GM18861 (cell line): ENCODE measurements around the gene PKMYT1.

Experiments
- ATAC-seq: cut with Tn5 transposase; IDR thresholded peaks from one replicate; pipeline ENCODE4 v1.9.1; 2021; ENCODE audit not compliant: unreplicated experiment

Gene PKMYT1

DNA sequence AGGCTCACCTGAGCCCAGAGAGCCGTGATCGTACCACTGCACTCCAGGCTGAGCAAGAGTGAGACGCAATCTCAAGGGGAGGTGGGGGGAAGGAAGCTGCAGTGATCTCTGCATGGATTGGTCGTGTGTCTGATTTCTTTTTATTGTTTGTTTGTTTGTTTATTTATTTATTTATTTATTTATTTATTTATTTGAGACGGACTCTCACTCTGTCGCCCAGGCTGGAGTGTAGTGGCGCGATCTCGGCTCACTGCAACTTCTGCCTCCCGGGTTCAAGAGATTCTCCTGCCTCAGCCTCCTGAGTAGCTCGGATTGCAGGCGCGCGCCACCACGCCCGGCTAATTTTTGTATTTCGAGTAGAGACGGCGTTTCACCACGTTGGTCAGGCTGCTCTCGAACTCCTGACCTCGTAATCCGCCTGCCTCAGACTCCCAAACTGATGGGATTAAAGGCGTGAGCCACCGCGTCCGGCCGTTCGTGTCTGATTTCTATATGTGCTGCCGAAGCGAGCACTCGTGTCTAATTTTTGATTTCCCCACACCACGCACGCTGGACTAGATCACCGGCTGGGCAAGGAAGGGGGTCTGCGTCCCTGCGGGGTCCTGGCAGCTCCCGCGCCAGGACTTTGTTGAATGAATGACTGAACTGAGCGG lies 39.5 kb upstream of the PKMYT1 start:
- no peak for ATAC-seq

- no peak for ATAC-seq
These were observed 37.7 kb upstream of the PKMYT1 start, which contains the start of gene CLDN6 for GRCh38 chr16:3017794-3018506. TSS of gene CLDN6 (minus strand) at chr16:3018183. CDS start at chr16:3016021, 2,162 bp downstream.

GRCh38 chr16:3017344-3017743 lies 37.1 kb upstream of the PKMYT1 start:
- no peak for ATAC-seq

GRCh38 chr16:3015865-3016521 lies 35.7 kb upstream of the PKMYT1 start:
- no peak for ATAC-seq

GRCh38 chr16:3014971-3015370 lies 34.7 kb upstream of the PKMYT1 start:
- no peak for ATAC-seq

DNA sequence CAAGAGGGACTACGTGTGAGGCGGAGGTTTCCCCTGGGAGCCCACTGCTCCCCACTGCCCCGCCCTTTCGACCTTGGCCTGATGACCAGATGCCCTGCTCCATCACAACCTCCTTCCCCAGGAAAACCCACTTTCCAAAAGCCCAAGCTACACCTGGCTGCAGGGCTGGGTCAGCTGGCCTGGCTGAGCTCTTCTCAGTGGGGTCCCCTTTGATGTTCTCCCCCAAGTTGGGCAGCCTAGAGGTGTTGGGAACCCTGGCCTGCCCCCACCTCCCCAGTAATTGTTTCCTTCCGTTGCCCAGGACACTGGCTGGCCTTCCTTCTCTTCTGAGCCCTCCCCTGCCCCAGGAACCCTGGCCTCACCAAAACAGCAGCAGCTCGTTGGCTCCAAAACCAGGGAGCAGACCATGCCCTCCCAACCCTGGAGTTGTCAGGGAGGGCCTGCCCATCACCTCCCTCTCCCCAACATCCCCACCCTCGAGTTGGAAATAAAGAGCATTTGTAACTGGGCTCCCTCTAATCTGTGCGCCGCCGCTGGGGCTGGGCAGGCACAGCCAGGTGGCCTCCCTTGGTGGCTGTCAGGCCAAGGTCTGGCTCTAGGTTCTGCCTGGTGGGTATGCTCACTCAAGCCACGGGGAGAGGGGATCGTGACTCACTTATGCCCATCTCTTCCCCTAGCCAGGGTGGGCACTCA lies 33.9 kb upstream of the PKMYT1 start:
- ATAC-seq = no peak

DNA sequence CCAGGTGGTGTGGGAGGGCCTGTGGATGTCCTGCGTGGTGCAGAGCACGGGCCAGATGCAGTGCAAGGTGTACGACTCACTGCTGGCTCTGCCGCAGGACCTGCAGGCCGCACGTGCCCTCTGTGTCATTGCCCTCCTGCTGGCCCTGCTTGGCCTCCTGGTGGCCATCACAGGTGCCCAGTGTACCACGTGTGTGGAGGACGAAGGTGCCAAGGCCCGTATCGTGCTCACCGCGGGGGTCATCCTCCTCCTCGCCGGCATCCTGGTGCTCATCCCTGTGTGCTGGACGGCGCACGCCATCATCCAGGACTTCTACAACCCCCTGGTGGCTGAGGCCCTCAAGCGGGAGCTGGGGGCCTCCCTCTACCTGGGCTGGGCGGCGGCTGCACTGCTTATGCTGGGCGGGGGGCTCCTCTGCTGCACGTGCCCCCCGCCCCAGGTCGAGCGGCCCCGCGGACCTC lies 33.3 kb upstream of the PKMYT1 start:
- ATAC-seq = no peak

- no peak for ATAC-seq
These were observed 32.7 kb upstream of the PKMYT1 start, which contains the start of gene CLDN9 for GRCh38 chr16:3012828-3013420. TSS of gene CLDN9 (plus strand) at chr16:3012923. CDS start at chr16:3013363, 440 bp downstream.

DNA sequence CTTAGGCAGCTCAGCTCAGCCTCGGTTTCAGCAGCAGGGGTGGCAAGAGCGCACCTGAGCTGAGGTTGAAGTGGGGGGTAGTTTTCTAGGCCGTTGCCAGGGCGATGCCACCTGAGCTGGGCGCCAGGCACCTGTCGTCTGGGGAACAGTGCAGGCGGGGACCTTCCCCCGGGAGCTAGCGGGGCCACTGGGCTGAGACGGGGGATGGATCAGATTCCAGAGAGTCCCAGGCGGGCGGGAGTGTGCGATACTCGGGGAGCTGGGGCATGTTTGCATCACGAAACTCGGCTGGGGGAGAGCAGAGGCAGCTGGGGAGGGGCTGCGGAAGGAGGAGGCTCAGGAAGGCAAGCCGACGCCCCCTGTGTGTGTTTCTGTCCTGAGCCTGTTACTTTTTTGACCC lies 32.0 kb upstream of the PKMYT1 start:
- no peak for ATAC-seq

GRCh38 chr16:3010510-3010909 lies 30.3 kb upstream of the PKMYT1 start:
- no peak for ATAC-seq

- no peak for ATAC-seq
These were observed 29.5 kb upstream of the PKMYT1 start for GRCh38 chr16:3009568-3010390.

- ATAC-seq = no peak
These were observed 28.4 kb upstream of the PKMYT1 start for GRCh38 chr16:3008690-3009037.

DNA sequence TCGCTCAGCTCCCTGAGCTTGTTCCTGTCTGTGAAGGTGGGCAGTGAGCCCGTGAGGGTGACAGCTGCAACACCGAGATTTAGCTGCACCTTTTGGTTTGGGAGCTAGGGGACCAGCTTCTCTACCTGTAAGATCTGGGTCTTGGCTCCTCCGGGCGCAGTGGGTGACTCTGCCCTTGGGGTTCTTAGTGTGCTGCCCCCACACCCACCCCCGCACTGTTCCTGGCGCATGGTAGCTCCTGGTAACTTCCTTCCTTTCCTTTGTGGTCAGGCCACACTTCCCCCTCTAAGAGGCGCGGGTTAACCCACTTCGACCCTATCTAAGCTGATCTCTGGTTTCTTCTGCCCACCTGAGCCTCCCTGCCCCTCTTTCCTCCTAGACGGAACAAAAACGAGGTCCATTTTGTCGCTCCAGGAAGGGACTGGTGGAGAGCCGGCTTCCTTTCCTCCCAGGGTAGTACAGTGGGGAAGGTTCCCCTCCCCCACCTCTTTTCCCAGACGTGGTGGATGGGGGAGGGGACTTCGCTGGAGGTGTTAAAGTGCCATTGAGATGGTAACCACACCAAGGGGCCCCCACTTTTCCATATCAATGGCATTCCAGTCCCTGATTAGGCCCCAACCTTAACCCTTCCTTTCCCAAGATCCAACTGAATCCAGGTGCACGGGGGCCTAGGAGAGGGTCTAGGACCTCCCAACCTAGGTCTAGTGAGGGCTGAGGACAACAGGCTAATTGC lies 27.9 kb upstream of the PKMYT1 start:
- ATAC-seq = no peak

DNA sequence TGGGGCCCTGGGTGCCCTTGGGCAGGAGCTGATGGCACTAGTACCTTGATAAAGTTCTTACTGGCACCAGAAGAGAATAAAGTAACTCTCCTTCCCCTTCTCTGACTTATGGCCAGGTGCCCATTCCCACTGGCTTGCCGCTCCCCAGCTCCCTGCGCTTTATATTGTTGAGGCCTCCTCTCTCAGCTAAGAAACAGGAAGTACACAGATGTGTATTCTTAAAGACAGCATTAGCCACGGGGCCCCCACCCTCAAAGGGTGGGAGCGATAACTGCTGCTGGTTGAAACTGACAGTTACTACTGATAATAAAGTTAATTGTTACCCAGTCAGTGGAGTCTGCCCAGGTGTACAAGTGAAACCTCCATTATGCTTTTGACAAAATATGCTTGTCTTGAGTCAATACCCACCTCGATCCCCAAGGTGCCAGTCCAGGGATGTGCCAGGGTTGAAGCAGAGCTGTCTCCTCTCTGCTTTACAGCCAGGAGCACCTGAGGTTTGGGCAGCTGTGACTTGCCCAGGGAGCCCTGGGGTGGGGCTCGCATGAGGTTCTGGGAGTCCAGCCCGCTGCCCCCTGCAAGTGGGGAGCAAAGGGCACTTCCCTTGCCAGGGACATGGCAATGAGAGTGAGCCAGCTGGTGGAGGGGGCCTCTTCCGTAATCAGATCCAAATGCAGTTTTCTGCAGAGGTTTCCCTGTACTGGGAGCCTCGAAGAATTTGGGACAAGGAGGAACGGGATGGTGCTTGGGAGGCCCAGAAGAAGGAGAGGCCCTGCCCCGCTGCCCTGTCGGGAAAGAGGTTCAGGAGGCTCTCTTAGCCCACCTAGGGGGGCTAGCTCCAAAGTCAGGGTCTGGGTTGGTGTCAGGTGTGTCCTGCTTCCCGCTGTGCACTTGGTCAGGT lies 27.1 kb upstream of the PKMYT1 start:
- no peak for ATAC-seq

DNA sequence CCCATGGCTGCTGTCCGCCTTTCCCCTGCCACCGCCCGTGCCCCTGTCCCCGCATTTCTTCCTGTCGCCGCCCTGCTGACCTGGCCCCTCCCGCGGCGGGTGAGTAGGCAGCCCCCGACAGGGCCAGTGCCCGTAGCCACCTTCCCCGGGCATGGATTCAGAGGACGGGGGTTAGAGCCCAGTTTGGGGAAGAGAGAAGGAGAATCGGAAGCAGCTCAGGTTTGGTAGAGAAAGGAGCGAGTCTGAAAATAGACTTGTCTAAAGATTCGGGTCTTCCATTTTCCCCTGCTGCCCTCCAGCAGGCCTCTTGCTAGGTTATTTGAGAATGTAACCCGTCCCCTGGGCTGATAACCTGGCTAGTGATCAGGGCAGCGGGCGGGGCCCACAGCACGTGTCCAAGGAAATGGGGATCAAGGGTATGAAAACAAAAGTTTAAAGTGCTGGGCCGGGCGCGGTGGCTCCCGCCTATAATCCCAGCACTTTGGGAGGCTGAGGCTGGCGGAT lies 24.6 kb upstream of the PKMYT1 start:
- no peak for ATAC-seq

GRCh38 chr16:3004319-3004718 lies 24.1 kb upstream of the PKMYT1 start:
- peak; percentile 2 for ATAC-seq

DNA sequence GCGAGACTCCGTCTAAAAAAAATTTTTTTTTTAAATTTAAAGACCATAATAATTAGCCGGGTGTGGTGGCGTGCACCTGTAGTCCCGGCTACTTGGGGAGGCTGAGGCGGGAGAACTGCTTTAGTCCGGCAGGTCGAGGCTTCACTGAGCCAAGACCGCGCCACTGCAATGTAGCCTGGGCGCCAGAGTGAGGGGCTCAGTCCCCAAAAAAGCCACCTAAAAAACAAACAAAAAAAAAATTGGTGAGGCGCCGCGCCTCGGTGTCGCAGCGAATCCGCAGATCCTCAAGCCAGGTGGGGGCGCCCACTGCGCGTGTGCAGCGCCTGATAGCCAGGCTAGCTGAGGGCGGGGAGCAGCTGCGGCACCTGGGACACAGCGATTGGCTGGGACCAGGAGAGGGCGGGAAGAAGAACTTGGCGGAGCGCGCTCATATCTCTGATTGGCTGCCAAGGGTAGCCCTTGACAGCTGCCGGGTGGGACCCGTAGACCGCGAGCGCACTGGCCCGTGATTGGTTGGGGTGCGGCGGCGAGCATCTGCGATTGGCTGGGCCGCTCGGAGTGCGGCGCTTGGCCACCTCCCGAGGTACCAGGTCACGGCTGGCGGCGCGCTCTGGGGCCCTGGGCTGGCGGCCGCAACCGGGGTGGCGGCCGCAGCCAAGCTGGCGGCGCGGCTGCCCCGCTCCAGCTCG lies 23.5 kb upstream of the PKMYT1 start:
- ATAC-seq = peak; percentile 94

GRCh38 chr16:3001316-3001715 lies 21.1 kb upstream of the PKMYT1 start:
- no peak for ATAC-seq
